GM18868 (cell line): ENCODE data around the gene KCNT2.

ENCODE experiments used
- ATAC-seq: cut with Tn5 transposase; IDR thresholded peaks from one replicate; pipeline ENCODE4 v1.9.1; 2021; ENCODE audit warnings: mild to moderate bottlenecking, moderate library complexity; ENCODE audit not compliant: unreplicated experiment

The KCNT2 gene

GRCh38 chr1:196403803-196404690 is 204.2 kb downstream of the KCNT2 start:
- ATAC-seq = no peak

DNA sequence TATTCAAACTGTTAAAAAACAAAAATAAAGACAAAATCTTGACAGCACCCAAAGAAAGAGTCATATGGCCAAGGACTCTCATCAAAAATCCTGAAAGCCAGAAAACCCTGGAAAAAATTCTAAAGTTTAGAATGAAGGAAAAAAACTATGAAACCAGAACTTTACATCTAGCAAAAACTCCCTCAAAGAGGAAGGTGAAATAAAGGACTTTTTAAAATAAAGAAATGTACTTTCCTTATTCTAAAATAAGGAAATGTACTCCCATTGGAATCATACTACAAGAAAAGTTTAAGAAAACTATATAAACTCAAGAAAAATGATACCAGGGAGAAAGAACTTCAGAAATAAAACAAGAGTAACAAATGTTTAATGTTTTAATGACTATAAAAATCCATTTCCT is 206.3 kb downstream of the KCNT2 start:
- no peak for ATAC-seq

GRCh38 chr1:196401452-196401833 is 206.8 kb downstream of the KCNT2 start:
- ATAC-seq = no peak

GRCh38 chr1:196400478-196401451 is 207.5 kb downstream of the KCNT2 start:
- no peak for ATAC-seq

DNA sequence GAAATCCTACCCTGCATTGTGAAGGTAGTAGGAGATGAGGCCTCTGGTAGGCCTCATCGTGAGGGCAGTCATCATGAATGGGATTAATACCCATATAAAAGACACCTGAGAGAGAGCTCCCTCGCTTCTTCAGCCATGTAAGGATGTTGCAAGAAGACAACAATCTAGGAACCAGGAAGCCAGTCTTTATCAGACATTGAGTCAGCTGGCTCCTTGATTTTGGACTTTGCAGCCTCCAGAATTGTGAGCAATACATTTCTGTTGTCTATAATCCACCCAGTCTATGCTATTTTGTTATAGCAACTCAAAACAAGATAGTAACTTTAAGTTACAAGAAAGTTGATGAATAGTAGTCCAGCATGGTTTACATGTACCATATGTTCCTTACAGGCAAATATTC is 208.5 kb downstream of the KCNT2 start:
- no peak for ATAC-seq

DNA sequence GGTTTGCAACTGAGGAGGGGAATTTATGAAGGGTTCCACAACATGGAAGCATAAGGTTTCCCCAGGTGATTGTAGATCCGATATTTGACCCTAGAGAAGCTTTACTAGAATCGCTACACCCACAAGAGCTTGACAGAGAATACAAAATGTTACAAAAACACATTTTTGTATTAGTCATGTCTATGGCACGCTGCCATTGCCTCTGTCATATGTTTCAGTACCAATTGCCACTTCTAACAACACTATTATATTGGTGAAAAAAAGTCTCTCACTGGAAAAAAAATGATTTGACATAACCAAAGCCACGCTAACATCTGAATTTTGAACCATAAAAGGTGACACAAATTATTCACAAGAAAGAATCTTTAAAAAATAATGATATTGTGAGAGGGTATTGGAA is 214.5 kb downstream of the KCNT2 start:
- no peak for ATAC-seq

DNA sequence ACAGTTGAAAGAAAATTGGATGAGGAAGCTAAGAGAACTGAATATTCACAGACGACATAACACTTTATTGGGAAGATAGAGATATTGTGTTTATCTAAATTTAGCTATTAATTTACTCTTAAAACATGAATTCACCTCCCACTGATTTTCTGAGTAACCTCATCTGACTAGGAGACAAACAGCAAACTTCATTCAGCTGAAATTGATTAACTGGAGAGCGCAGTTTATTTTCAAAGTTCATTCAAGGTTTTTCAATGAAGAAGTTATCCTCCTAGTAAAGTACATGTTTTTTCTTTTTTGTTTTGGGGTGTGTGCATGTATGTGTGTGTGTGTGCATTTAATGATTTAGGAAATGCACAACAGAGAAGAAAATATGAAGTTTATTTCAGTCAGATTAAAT is 215.0 kb downstream of the KCNT2 start:
- ATAC-seq = no peak

GRCh38 chr1:196387766-196388165 is 220.5 kb downstream of the KCNT2 start:
- no peak for ATAC-seq

DNA sequence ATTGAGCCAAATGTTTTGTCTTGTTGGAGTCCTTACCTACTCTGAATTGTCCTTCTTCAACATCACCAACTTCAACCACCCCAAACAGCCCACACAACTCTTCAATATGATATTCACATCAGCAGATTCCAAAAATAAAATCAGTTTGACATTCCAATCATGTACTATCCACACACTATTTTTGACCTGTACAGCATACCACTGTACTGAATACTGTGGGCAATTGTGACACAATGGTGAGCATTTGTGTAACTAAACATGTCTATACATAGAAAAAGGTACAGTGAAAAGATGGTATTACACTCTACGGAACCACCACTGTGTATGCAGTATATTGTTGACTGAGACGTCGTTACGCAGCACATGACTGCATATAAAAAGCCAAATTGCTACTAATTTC is 223.1 kb downstream of the KCNT2 start:
- no peak for ATAC-seq

DNA sequence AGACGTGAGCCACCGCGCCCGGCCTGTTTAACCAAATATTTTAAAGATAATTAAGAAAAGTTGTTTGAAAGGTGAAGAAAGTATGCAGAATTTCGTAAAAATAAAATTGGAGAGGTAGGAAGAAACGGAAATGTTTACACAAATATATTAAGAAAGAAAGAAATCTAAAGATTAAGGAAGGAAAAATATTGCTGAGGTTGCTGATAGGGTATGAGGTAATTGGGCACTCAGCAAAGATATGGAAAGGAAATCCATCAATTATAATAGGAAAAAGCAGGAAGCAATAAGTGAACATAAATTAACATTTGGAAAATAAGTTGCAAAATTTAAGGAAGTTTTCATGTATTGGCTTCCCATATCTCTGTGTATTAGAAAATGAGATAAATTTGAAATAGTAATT is 225.9 kb downstream of the KCNT2 start:
- no peak for ATAC-seq

DNA sequence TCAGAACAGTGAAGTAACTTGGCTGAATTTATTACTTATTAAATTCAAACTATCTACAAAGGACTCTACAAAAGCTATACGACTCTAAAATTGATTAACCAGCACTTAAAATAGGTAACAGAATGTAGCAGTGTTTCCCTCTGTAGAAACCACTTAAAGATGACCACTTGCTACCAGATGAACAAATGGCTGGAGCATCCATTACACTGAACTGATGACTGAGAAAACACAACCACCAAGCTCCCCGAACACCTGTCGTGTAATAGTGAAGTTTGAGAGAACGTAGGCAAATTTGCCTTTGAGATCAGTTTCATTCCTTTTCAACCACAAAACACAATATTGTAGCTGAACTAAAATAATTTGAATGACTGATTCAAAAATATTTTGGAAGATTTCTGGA is 226.7 kb downstream of the KCNT2 start:
- ATAC-seq = no peak

- ATAC-seq = no peak
Measured at GRCh38 chr1:196380316-196380715, 227.9 kb downstream of the KCNT2 start.

- ATAC-seq = no peak
Measured at GRCh38 chr1:196377811-196378210, 230.4 kb downstream of the KCNT2 start.

DNA sequence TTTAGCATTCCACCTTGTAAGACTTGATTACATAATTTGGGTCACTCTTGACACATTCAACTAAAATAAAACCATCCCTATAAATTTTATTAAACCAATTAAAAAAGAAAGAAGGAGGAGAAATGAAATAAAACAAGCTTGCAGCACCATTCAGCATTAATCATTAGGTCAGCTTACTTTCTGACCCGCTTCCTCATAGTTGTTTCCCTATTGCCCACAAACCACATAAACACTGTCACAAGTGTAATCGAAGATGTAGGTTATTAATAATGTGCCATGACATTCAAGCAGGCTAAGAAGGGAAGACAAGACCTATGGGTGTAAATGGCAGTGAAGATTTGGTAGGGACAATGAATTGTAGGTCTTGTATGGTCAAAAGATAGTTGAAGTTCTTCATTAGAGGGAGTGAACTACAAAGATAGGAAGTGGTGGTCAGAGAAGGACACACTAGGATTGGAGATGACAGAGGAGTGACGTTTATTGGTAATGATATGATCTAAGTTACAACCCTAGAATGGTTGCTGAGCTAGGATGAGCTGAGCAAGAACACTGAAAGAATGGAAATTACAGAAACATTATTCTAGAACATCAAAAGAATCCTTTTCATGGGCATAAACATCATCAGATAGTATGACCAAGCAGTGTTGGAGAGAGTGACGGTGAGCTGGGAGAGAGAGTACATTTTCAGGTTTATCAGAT is 231.5 kb downstream of the KCNT2 start:
- no peak for ATAC-seq

DNA sequence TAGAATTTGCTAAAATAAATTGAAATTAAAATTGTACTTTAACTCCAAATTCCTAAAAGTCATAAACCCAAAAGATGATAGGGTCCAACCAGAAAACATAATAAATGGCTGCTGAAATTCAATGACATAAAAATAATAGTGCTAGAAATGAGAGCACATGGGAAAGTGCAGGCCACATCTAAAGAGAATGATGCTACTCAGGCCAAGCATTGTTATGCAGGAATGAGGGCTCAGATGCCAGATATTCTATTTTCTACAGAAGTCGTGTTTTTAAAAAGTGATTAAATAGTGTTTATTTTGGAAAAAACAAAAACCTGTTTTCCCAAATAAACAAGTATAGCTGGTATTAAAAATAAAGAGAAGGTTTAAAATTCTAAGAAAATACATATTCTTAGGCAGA is 234.4 kb downstream of the KCNT2 start:
- no peak for ATAC-seq

DNA sequence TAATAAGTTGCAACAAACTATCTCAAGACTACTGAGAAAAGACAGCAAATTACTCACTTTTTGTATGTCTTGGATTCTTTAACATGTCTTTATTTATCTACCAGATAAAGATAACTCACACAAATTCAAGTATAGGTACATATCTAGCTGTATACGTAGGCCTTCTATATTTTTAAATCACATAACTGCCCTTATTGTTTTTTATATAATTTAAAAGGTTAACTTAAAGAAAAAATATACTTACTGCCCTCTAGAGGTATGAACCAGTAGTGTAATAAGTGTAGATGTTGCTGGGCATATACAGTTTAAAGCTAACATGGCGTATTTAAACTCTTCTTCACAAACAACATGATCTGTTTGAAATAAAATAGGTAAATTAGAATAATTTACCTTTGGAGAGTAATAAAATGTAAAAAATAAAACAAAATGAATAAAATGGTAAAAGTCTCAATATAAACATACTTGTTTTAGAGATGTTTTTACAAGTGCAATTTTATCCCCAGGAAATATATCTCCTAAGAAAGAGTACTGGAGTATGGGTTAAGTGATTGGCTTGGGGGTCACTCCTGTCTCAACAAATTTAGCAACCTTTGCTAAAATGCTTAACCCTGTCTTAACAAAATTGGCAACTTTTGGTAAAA is 235.2 kb downstream of the KCNT2 start:
- ATAC-seq = peak; percentile 89

DNA sequence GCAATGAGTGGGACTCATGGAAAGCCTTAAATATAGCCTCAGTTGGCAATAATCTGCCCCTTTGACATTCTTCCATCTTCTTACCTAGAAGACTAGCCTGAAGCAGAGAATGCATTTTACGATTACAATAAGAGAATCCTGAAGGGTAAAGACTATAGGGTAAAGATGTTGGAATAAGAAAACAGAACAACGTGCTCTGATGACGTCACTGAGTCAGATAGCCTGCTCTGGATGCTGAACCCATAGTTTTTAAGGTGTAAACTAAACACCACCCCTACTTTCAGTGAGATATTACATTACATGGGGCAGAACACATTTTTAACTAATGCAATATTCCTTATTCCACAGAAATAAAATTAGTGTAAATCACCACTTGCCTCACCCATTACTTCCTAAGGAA is 240.4 kb downstream of the KCNT2 start:
- ATAC-seq = no peak

DNA sequence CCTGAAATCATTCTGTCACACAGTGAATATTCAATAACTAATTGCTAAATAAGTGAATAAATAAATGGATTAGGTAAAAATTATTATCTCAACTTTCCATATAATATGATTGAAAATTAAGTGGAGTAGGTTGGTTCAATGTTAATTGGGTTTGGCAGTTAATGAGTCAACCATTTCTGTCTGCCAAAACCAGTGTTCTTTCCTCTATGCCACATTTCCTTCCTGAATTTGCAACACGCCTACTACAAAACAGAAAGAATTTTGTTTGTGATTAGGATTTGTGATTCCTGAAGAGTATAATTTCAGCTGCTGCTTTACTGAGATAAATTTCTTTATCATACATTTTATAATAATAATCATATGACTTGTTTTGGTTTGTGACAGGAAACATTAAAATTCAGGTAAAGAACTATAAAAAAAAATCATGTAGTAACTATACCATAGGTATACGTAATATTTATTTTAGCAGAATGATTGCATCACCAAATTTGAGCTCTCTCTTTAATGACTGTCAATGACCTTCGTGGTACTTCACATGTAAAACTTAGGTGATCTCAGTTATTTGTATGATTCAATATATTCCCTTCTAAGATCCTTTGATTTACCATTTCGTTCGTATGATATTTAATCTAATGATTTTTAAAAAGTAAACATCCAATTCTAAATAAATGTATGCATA is 241.3 kb downstream of the KCNT2 start:
- no peak for ATAC-seq

GRCh38 chr1:196361112-196361714 is 247.0 kb downstream of the KCNT2 start:
- ATAC-seq = no peak

DNA sequence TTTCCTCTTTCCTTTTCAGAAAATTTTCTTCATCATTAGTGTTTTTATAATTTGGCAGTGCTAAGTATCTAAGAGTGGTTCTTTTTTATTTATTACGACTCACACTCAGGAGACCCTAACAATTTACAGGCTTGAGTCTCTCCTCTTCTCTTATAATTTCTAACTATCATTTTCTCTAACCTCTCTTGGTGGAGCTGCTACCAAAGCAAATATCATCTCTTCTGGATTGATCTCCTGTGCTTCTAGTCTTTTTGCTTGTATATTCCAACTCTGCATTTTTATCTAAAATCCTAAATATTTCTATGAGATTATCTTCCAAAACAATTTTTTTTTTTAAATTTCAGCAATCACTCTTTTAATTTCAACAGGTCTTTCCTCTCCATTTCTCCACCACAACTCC is 250.3 kb downstream of the KCNT2 start:
- no peak for ATAC-seq
